Measurements from ENCODE around the gene SYNE2.

The SYNE2 gene

DNA sequence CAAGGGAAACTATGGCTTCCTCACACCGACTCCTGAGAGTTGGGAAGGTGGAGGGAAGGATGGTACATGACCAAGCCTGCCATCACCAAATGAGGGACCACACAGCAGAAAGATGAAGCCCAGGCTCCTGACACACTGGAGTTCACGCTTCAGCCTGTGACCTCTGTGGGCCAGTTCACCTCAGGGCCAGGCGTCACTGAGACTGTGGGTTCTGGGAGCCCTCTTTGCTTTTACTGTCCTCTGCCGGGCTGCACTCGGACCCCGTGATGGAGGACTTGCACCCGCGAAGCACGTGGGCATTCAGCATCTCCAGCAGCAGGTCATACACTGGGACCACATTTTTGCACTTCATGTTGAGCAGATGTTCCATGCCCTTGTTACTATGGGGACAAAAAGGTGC lies 380.1 kb downstream of the SYNE2 start:
- Histone ChIP-seq H3K4me1 (peaks cover 22% of the 10 kb centered on the region), H3K4me3 (ENCODE audit: low read depth, low read length) (no peak overlapping the region), H3K9me3 (no peaks in the 10 kb centered on the region), H3K36me3 (no peaks in the 10 kb centered on the region), H3K27me3 (no peaks in the 10 kb centered on the region)
- TF ChIP-seq, protein P1, sequence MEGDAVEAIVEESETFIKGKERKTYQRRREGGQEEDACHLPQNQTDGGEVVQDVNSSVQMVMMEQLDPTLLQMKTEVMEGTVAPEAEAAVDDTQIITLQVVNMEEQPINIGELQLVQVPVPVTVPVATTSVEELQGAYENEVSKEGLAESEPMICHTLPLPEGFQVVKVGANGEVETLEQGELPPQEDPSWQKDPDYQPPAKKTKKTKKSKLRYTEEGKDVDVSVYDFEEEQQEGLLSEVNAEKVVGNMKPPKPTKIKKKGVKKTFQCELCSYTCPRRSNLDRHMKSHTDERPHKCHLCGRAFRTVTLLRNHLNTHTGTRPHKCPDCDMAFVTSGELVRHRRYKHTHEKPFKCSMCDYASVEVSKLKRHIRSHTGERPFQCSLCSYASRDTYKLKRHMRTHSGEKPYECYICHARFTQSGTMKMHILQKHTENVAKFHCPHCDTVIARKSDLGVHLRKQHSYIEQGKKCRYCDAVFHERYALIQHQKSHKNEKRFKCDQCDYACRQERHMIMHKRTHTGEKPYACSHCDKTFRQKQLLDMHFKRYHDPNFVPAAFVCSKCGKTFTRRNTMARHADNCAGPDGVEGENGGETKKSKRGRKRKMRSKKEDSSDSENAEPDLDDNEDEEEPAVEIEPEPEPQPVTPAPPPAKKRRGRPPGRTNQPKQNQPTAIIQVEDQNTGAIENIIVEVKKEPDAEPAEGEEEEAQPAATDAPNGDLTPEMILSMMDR (IDR thresholded peaks at IDR 0.05; ENCODE audit: low read depth, low read length): no peak
- no peak for DNase-seq

DNA sequence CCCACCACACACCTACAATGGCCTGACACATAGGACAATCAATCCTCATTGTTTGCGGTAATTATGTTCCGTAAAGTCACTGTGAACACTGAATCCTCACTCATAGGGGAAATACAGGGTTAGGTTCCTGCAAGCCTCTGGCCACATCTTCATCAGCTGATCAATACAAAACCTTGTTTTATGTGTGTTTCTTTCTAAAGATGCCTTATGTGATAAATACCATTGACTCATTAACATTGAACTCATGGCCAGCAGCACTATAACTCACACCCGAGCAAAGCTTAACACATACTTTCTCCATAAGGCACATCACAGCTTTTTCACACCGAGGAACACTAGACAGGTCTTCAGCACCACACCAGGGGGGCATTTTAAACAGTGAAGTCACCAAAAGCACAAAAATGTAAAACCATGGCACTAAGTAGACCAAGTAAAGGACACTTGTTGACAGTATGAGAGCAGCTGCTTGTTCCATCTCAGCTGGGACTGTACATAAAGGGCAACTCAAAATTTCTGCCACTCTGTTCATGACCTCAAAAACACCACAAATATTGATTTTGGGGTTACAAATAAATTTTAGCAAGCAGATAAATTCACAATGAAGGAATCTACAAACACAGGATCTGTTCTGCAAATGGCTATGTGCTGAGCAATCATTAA lies 380.9 kb downstream of the SYNE2 start:
- H3K4me1 ChIP-seq: peaks cover 22% of the 10 kb centered on the region
- TF ChIP-seq, protein P1 (IDR thresholded peaks at IDR 0.05; ENCODE audit: low read depth, low read length): no peak
- no peaks in the 10 kb centered on the region for H3K27me3 ChIP-seq
- no peaks in the 10 kb centered on the region for H3K36me3 ChIP-seq
- H3K4me3 ChIP-seq (ENCODE audit: low read depth, low read length): no peak overlapping the region
- no peaks in the 10 kb centered on the region for H3K9me3 ChIP-seq
- no peak for DNase-seq

DNA sequence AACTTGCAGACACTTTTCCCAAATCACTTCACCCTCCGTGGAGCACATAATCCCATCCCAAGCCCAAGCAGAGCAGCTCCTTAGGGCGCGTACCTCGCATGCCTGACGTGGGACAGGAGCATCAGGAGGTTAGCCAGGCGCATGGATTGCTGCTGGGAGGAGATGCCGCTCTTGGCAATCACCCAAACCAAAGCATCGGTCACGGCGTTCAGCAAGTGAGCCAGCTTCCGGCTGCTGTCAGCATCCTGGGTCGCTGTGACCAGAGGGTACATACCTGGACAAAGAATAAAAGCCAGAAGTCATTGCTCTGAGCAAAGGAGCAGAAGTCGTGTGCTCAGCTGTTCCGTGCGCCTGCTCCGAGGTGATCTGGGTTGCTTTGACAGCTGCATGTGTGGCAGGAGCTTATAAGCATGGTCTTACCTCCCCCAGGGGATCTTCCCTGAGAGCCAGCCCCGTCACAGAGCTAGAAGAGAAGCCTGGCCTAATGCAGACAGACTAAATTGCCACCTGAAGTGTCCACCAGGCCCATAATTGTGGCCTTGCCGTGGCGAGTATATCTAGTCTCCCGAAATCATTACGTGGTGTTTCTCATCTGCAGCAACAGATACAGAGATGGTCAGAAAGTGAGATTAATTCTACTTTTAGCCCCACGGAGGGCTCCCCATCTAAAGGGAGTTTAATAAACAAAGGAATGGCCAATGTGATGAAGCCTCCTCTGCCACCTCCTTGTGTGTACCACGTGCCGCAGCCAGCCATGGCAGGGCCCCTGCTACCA lies 382.3 kb downstream of the SYNE2 start:
- DNase-seq: peak; percentile 75
- H3K27me3 ChIP-seq: no peaks in the 10 kb centered on the region
- peak overlapping the region; percentile 31 for H3K4me3 ChIP-seq (ENCODE audit: low read depth, low read length)
- H3K36me3 ChIP-seq: no peaks in the 10 kb centered on the region
- no peaks in the 10 kb centered on the region for H3K9me3 ChIP-seq
- TF ChIP-seq, protein P1 (IDR thresholded peaks at IDR 0.05; ENCODE audit: low read depth, low read length): no peak
- peaks cover 22% of the 10 kb centered on the region for H3K4me1 ChIP-seq

DNA sequence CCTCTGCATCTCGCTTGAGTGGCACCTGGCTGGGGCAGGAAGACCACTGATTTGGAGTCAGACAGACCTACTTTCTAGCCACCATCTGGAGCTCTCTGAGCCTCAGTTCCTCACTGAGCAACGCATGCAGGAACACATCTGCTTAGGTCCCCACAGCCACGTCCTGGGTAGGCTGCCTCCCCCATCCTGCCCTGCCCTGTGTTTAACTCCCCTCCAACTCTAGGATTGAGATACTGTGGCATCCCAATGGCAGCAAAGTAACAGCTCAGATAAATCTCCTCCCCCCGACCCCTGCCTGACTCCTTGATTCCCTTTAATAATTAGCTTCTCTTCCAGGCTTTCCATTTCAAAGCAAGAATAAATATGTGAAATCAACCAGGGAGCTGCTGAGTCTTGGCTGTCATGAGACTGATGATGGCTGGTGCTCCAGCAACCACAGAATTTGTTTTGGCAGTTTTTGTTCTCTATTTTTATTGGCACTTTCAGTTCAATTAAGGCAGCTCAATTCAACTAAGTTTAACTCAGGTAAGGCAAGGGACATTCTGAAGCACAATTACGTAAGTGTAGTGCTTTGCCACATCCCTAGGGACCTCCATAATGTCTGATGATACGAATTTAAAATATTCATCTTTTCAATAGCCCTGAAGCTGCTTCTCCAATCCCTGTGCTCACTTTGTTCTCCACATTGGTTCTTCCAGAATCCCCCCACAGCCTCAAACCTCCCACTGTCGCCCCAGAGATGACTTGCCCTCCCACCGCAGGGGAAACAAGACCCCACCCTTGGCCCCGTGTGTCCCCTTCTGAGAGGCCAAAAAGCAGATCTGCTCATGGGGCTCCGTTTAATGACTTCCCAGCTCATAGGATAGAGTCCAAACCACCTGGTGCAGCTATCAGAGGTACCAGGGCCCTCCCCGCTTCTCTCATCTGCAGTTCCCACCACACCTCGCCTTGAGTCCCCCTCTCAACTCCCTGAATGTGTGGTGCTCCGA lies 383.1 kb downstream of the SYNE2 start:
- no peaks in the 10 kb centered on the region for H3K27me3 ChIP-seq
- H3K4me1 ChIP-seq: peaks cover 22% of the 10 kb centered on the region
- TF ChIP-seq, protein P1 (IDR thresholded peaks at IDR 0.05; ENCODE audit: low read depth, low read length): no peak

DNA sequence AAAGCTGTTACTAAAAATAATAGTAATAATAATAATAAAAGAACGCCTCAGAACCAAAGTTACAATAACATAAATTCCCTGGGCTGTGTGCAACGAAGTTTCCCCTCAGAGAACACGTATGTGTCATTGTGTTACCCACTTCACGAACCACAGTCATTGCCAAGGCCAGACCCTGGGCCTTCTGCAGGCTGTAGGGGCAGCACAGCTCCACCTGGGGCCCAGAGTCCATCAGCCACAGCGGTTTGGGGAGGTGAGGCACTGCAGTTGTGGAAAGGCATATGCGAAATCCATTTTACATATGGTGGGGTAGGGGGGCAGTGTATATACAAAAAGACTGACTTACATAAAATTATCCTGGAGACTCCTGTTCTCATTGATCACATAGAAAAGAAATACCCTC lies 385.2 kb downstream of the SYNE2 start:
- DNase-seq: no peak

More for the DNA sequence above, 383.1 kb downstream of the SYNE2 start:
- H3K4me3 ChIP-seq (ENCODE audit: low read depth, low read length): no peak overlapping the region
- no peaks in the 10 kb centered on the region for H3K9me3 ChIP-seq
- no peak for DNase-seq
- no peaks in the 10 kb centered on the region for H3K36me3 ChIP-seq

More for the DNA sequence above, 385.2 kb downstream of the SYNE2 start:
- Histone ChIP-seq H3K36me3 (no peaks in the 10 kb centered on the region), H3K9me3 (no peaks in the 10 kb centered on the region), H3K4me3 (ENCODE audit: low read depth, low read length) (no peak overlapping the region), H3K4me1 (peaks cover 15% of the 10 kb centered on the region), H3K27me3 (no peaks in the 10 kb centered on the region)
- TF ChIP-seq, protein P1 (IDR thresholded peaks at IDR 0.05; ENCODE audit: low read depth, low read length): 0 out of 2 replicates have a peak, but pooled peaks have one; percentile 3
